ENCODE measurements around the gene ACOXL.

The ACOXL gene

GRCh38 chr2:111149882-111150455 lies 417.6 kb downstream of the ACOXL start:
- DNase-seq, result no peak

GRCh38 chr2:111154758-111155157 lies 422.4 kb downstream of the ACOXL start:
- DNase-seq, result no peak

GRCh38 chr2:111155610-111156009 lies 423.2 kb downstream of the ACOXL start:
- no peak for DNase-seq

DNA sequence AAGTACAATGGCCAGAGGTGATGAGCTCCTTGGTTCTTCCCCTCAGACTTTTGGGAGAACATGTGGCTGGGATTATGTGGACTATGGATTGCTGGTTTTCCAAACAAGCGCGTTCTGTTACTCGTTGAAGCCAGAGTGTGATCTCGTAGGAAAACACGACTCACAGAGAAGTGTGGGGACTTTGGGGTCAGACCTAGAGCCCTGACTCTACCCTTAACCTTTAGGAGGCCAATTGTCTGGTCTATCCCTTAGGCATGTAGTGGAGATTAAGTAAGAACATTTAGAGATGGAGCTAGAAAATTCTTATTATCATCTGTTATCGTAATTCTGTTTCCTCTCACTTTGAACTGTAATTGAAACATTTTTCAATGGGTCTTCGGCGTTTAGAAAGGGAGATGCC lies 424.2 kb downstream of the ACOXL start:
- no peak for DNase-seq

DNA sequence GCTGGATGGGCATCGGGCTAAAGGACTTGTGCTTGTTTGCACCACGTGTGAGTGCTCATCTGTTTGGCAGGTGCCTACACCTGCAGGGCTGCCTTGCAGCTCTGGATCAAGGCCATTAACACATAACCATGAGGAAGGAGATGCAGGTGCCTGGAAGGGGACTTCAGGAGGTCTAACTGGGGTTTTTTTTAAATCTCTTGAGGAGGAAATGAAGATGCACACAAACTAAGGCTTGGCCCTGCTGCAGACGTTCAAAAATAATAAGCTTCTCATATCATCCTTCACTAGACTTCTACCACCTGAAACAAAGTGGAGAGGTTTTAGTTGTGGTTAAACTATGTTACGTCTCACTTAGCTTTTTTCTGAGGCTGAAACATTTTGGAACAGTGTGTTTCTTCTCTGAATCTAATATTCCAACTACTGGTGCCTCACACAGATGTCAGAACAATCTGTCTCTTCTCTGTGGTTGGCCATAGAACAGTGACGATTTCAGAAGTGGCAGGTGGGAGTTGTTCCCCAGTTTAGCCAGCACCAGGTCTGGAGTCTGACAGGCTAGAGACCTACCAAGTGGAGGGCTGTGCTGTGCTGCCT lies 424.8 kb downstream of the ACOXL start:
- DNase-seq, result no peak

DNA sequence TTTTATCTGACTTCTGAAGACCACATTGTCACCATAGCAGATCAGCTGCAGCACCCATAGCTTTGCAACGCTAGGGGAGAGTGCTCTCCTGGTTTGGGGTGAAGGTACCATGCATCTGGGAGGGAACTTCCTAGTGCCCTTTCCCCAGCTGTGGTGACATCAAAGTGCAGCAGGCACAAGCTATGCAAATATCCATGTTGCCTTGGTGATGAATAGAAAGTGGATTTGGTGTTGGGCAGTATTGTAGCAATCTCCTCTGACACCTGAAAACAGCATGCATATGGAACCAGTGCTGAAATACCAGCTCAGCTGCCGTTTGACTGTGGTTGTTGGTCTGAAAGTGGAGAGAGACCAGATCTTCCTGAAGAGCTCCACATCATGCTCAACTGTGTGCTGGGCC lies 425.4 kb downstream of the ACOXL start:
- no peak for DNase-seq

- no peak for DNase-seq
These were observed 427.3 kb downstream of the ACOXL start for GRCh38 chr2:111159641-111160040.

GRCh38 chr2:111160758-111161157 lies 428.4 kb downstream of the ACOXL start:
- no peak for DNase-seq

DNA sequence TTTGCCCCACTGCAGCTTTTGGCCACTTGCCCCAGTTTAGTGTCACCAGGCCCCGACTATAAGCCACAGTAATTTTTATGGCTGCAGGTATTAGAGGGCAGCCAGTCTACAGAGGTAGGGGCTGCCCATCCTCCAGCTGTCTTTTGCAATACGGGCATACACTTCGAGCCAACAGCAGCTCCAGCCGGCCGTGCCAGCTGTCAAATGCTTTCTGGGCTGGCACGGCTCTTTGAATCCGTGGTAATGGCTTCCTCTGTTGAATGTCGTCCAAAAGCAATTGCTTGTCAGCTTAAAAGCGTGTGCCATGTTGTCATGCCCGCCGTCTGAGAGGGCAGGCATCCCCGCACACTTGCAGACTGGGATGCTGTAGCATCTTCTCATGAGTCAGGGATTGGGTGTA lies 429.6 kb downstream of the ACOXL start:
- DNase-seq, result no peak

- DNase-seq, result no peak
These were observed 430.5 kb downstream of the ACOXL start for GRCh38 chr2:111162718-111163331.

- no peak for DNase-seq
These were observed 431.7 kb downstream of the ACOXL start for GRCh38 chr2:111164078-111164477.

- DNase-seq, result no peak
These were observed 432.7 kb downstream of the ACOXL start for GRCh38 chr2:111165084-111165483.

GRCh38 chr2:111166115-111166514 lies 433.7 kb downstream of the ACOXL start:
- DNase-seq, result no peak

GRCh38 chr2:111167076-111167862 lies 434.9 kb downstream of the ACOXL start:
- no peak for DNase-seq

DNA sequence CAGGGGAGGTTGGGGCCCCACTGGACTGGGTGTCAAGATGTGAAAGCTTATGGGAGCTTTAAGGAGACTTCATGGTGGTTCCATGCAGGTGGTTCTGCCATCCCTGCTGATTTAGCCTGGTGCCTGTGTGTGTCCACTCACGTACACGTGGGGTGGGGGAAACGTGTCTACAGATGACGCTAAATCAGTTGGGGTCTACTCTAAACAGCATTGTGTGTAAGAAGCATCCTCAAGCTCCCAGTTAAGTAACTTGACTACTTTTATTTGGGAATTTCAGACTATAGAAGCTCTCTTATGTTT lies 435.4 kb downstream of the ACOXL start:
- no peak for DNase-seq
